BJ (cell line): Measurements from ENCODE around the gene MTARC2. TPM values are rescaled to one million over a fixed set of nuclear protein-coding genes. Genes with fewer than 3 reads are reported as not detected.

ENCODE experiments used
- CTCF ChIA-PET: fragments of 350-600 bp; formaldehyde crosslinking; extraction: SDS; loops from one replicate; lab custom pipeline; 2021; ENCODE audit warnings: antibody characterized with exemption, inconsistent platforms; lab: Yijun Ruan, JAX
- POLR2A ChIA-PET: fragments of 300-600 bp; sonication (Branson Sonifier 250); formaldehyde crosslinking; extraction: SDS; loops from one replicate; lab custom pipeline; 2021; ENCODE audit warnings: antibody characterized with exemption; lab: Charles Lee
- DNase-seq: peaks from one replicate; pipeline ENCODE4 v3.0.0-alpha.2; 2011; ENCODE audit warnings: low read depth
- H3K27me3 ChIP-seq: 2 replicates; pipeline ENCODE4 v1.6.0; 2011; ENCODE audit warnings: low read length; ENCODE audit not compliant: control insufficient read depth, insufficient read depth
- H3K36me3 ChIP-seq: 2 replicates; pipeline ENCODE4 v1.5.1; 2011; ENCODE audit warnings: low read length; ENCODE audit not compliant: control insufficient read depth, insufficient read depth
- H3K4me3 ChIP-seq: 2 replicates; pipeline ENCODE4 v1.5.1; 2011; ENCODE audit warnings: low read depth, mild to moderate bottlenecking, control low read depth, low read length
- CTCF ChIP-seq: IDR thresholded peaks from 2 replicates; pipeline ENCODE4 v1.5.1; 2011; ENCODE audit warnings: low read depth, mild to moderate bottlenecking, control low read depth, inconsistent platforms, low read length, moderate library complexity; ENCODE audit not compliant: insufficient read depth
- polyA plus RNA-seq: library from polyadenylated mRNA; depleted of rRNA; stranded (reverse); fragments of >200 nt; gene quantifications from 2 replicates; pipeline ENCODE4 v1.2.3, GENCODE V29; 2011

The MTARC2 gene
- polyA plus RNA-seq, 1 experiment, result 5.7 TPM

GRCh38 chr1:220702733-220703270 lies 45.3 kb upstream of the MTARC2 start:
- Histone ChIP-seq H3K36me3 (no peaks in the 10 kb centered on the region), H3K4me3 (no peak overlapping the region), H3K27me3 (no peaks in the 10 kb centered on the region; the same call in 1 of the 2 replicates)
- POLR2A ChIA-PET, result no interaction called here
- no peak for DNase-seq
- CTCF ChIA-PET, result interaction anchor here (1.8 kb wide), 1 partner anchor 73 kb away, joined by 7 read pairs; no protein-coding TSS in a partner anchor
- no peak for TF ChIP-seq CTCF

GRCh38 chr1:220703305-220703704 lies 44.8 kb upstream of the MTARC2 start:
- DNase-seq, result no peak
- H3K4me3 ChIP-seq, result no peak overlapping the region
- ChIA-PET POLR2A (no interaction called here), CTCF (interaction anchor here (0.6 to 1.8 kb wide), 3 partner anchors 14 to 360 kb away, joined by 3 to 7 read pairs (median 4); no protein-coding TSS in a partner anchor)
- TF ChIP-seq CTCF, result no peak
- H3K36me3 ChIP-seq, result no peaks in the 10 kb centered on the region
- H3K27me3 ChIP-seq, result no peaks in the 10 kb centered on the region; the same call in 1 of the 2 replicates

GRCh38 chr1:220705782-220706181 lies 42.3 kb upstream of the MTARC2 start:
- no peak for TF ChIP-seq CTCF
- DNase-seq, result no peak
- Histone ChIP-seq H3K36me3 (no peaks in the 10 kb centered on the region), H3K27me3 (no peaks in the 10 kb centered on the region), H3K4me3 (no peak overlapping the region)
- ChIA-PET POLR2A (no interaction called here), CTCF (interaction anchor here (1.3 kb wide), 1 partner anchor 16 kb away, joined by 3 read pairs; no protein-coding TSS in a partner anchor)

GRCh38 chr1:220706480-220706879 lies 41.6 kb upstream of the MTARC2 start:
- Histone ChIP-seq H3K36me3 (no peaks in the 10 kb centered on the region), H3K4me3 (no peak overlapping the region), H3K27me3 (no peaks in the 10 kb centered on the region)
- ChIA-PET POLR2A (no interaction called here), CTCF (interaction anchor here (1.3 kb wide), 1 partner anchor 17 kb away, joined by 3 read pairs; no protein-coding TSS in a partner anchor)
- DNase-seq, result no peak
- TF ChIP-seq CTCF, result no peak

- TF ChIP-seq CTCF, result no peak
- CTCF ChIA-PET, result no interaction called here
- H3K36me3 ChIP-seq, result no peaks in the 10 kb centered on the region
- H3K4me3 ChIP-seq, result no peak overlapping the region
- POLR2A ChIA-PET, result no interaction called here
- H3K27me3 ChIP-seq, result no peaks in the 10 kb centered on the region
- DNase-seq, result no peak
Measured at GRCh38 chr1:220707160-220707559, 41.0 kb upstream of the MTARC2 start.
